GM06990 (cell line): ENCODE data around the gene FAM53B.
A peak's percentile ranks its signal among the peaks of the same experiment; 100 is the strongest.

Experiments used
- DNase-seq: peaks from one replicate; pipeline ENCODE4 v3.0.0-alpha.2; 2011; ENCODE audit not compliant: insufficient read length; ENCODE audit errors: extremely low read depth
- H3K27me3 ChIP-seq: replicated peaks from 2 replicates; pipeline ENCODE4 v1.6.0; 2011; ENCODE audit warnings: low read length; ENCODE audit not compliant: control insufficient read depth, insufficient read depth
- H3K36me3 ChIP-seq: 2 replicates; pipeline ENCODE4 v1.5.1; 2011; ENCODE audit warnings: low read length; ENCODE audit not compliant: control insufficient read depth, insufficient read depth
- H3K4me3 ChIP-seq: replicated peaks from 2 replicates; pipeline ENCODE4 v1.5.1; 2011; ENCODE audit warnings: low read depth, mild to moderate bottlenecking, control low read depth, low read length
- TF ChIP-seq, protein P1 (sequence below): IDR thresholded peaks from 2 replicates; pipeline ENCODE4 v1.5.1; 2011; ENCODE audit warnings: low read length, control low read depth, mild to moderate bottlenecking, inconsistent platforms; ENCODE audit not compliant: insufficient read depth, poor library complexity, severe bottlenecking

Gene FAM53B

DNA sequence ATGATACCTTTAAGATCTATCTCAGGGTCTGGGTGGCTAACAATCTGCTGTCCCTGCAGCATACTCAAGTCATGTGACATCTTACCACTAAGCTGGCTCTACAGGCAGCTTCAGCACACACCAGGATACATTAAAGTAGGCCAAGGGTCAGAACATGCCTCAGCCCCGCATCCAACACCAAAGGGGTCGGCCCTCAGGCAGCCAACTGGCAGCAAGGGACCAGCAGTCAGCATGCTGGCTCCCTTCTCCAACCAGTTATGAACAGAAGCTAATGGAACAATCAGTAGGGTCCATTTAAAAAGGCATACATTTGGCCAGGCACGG lies 37.1 kb downstream of the FAM53B start:
- no peak for DNase-seq
- Histone ChIP-seq H3K36me3 (peaks cover 8% of the 10 kb centered on the region), H3K4me3 (no peak overlapping the region), H3K27me3 (no peaks in the 10 kb centered on the region)
- TF ChIP-seq, protein P1, sequence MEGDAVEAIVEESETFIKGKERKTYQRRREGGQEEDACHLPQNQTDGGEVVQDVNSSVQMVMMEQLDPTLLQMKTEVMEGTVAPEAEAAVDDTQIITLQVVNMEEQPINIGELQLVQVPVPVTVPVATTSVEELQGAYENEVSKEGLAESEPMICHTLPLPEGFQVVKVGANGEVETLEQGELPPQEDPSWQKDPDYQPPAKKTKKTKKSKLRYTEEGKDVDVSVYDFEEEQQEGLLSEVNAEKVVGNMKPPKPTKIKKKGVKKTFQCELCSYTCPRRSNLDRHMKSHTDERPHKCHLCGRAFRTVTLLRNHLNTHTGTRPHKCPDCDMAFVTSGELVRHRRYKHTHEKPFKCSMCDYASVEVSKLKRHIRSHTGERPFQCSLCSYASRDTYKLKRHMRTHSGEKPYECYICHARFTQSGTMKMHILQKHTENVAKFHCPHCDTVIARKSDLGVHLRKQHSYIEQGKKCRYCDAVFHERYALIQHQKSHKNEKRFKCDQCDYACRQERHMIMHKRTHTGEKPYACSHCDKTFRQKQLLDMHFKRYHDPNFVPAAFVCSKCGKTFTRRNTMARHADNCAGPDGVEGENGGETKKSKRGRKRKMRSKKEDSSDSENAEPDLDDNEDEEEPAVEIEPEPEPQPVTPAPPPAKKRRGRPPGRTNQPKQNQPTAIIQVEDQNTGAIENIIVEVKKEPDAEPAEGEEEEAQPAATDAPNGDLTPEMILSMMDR = no peak

DNA sequence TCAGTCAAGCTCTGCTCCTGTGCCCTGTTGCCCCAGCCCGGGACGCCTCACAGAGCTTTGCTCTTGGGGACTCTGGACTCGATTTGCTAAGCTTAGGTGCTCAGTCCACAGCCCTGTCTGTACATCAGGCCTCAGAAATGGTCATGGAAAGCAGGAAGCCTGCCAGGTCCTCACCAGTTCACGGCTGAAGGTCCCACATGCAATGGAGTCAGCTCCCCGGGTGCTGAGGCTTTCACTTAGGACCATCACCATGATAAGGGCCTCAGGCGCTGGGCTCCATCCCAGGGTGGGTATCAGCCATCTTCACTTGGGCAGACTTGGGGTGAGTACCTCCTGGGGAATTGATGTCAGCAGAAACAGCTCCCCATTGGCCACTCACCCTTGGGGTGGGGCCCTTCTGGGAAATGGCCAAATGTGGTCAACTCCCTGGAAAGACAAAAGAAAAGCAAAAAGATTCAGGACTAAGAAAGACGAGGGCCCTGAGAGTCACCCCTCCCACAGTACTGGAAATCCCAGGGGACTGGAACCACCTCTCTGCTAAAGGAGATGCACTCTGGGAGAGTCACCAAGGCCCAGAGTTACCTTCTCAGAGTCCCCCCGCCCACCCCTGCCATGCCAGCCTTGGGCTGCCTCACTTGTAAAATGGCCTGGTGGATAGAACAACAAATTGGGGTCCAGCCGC lies 37.6 kb downstream of the FAM53B start:
- Histone ChIP-seq H3K27me3 (no peaks in the 10 kb centered on the region), H3K36me3 (peaks cover 8% of the 10 kb centered on the region), H3K4me3 (no peak overlapping the region)
- TF ChIP-seq, protein P1 = no peak
- DNase-seq = no peak

DNA sequence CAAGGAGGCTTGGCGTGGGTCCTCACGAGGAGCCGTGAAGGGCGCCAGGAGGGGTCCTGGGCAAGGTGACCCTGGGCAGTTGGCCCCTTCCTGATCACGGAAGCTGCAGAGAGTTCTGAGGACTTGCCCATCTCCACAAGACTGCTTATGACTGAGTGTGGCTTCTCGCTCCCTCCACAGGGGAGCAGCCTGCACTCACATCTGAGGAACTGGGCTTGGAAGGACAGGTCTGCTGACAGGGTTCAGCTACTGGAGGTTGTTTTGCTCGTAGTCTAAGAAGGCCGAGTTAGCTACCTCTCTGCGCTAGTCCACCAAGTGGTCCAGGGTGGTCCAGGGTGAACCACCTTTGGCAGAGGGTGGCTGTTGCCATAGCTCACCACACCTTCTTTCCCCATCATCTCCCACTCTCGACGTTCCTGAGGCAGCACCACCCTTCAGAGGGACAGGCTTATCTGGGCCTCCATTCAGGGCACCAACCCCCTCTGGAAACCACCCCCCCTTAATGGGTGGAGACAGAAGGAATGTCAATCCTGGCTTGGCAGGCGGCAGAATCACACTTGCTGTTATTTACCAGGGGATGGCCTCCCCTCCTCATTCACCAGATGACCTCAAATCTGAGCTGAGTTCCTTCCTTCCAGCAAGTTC lies 38.2 kb downstream of the FAM53B start:
- TF ChIP-seq, protein P1 = peak; percentile 8
- DNase-seq = no peak
- H3K36me3 ChIP-seq = peaks cover 8% of the 10 kb centered on the region
- no peak overlapping the region for H3K4me3 ChIP-seq
- no peaks in the 10 kb centered on the region for H3K27me3 ChIP-seq

DNA sequence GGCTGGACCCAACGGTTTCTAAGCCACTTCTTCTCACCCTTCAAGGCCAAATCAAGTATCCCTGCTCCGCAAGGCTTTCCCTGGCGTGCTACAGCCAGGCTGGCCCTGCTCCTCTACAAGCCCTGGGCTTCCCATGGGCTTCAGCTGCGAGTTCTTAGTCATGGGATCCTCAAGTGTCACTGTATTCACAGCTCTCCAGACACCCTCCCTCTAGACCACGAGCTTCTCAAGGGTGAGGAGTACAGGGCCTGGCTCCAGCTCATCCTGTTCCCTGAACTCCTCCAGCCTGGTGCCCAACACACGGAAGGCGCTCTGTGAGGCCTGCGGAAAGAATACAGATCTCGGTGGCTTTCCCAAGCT lies 38.8 kb downstream of the FAM53B start:
- peaks cover 8% of the 10 kb centered on the region for H3K36me3 ChIP-seq
- no peaks in the 10 kb centered on the region for H3K27me3 ChIP-seq
- no peak overlapping the region for H3K4me3 ChIP-seq
- no peak for DNase-seq
- TF ChIP-seq, protein P1 = no peak

DNA sequence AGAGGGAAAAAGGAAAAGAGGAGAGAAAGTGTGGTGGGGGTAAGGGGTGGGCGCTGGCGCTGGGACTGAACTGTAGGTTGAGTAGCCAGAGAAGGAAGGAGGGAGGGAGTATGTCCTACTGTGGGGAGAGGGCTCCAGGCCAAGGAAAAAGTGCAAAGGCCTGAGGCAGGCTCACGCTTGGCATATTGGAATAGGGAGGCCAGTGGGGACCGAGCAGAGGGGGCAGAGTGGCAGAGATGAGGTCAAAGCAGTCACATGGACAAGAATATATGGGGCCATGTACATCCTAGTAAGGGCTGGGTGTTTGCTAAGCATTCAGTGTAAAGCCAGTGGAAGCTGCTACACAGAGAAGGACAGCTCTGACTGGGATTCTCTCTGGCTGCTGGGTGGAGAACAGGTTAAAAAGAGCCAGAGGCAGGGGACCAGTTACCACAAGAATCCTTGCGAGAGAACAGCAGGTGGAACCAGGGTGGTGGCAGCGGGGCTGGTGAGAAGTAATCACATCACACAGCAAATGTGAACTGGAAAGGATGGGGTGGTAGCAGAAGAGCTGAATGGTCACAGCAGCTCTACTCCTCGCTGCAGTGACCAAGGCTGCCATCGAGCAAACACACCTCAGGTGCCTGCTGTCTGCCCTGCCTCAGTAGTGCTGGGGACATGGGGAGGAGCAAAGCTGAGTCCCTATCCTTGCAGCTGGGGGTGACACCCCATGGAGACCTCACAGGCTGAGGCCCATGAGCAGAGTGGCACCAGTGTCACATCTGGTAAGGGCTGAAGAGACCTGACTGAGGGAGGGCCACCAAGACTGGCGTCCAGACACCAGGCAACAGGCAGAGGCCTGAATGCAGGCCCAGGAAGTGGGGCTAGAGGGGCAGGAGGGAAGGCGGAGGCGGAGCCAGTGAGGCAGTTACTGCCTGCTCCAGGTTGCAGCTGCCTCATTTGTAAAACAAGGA lies 39.5 kb downstream of the FAM53B start:
- Histone ChIP-seq H3K4me3 (no peak overlapping the region), H3K27me3 (no peaks in the 10 kb centered on the region), H3K36me3 (peaks cover 8% of the 10 kb centered on the region)
- DNase-seq = no peak
- TF ChIP-seq, protein P1 = no peak
